AG08395 (cell line): ENCODE results near the gene EPPIN.

Source experiments
- DNase-seq: peaks from one replicate; pipeline ENCODE4 v3.0.0; 2012; ENCODE audit warnings: mixed read lengths, low spot score

The EPPIN gene

GRCh38 chr20:45538209-45538799 lies 8.9 kb downstream of the EPPIN start:
- DNase-seq, result no peak

- no peak for DNase-seq
Measured at GRCh38 chr20:45527294-45527693, 19.9 kb downstream of the EPPIN start.

- DNase-seq, result no peak
Measured at GRCh38 chr20:45523821-45524220, 23.4 kb downstream of the EPPIN start.

GRCh38 chr20:45518282-45518681 lies 28.9 kb downstream of the EPPIN start:
- no peak for DNase-seq

- no peak for DNase-seq
Measured at GRCh38 chr20:45515147-45515913, 31.9 kb downstream of the EPPIN start, which contains the start of gene SPINT3. TSS of gene SPINT3 (minus strand) at chr20:45515622. CDS start at chr20:45515608, 14 bp downstream.

- DNase-seq, result no peak
Measured at GRCh38 chr20:45510242-45510862, 36.8 kb downstream of the EPPIN start.

- DNase-seq, result no peak
Measured at GRCh38 chr20:45509091-45509490, 38.1 kb downstream of the EPPIN start.

GRCh38 chr20:45508068-45508886 lies 38.9 kb downstream of the EPPIN start:
- DNase-seq, result no peak

GRCh38 chr20:45507011-45507820 lies 40.0 kb downstream of the EPPIN start:
- DNase-seq, result no peak

GRCh38 chr20:45506398-45506797 lies 40.8 kb downstream of the EPPIN start:
- no peak for DNase-seq

GRCh38 chr20:45503403-45503802 lies 43.8 kb downstream of the EPPIN start:
- DNase-seq, result no peak

GRCh38 chr20:45502561-45502960 lies 44.6 kb downstream of the EPPIN start:
- DNase-seq, result no peak

GRCh38 chr20:45501600-45501999 lies 45.6 kb downstream of the EPPIN start:
- no peak for DNase-seq

GRCh38 chr20:45500022-45500421 lies 47.2 kb downstream of the EPPIN start:
- no peak for DNase-seq

- DNase-seq, result no peak
Measured at GRCh38 chr20:45497971-45498494, 49.2 kb downstream of the EPPIN start.

- no peak for DNase-seq
Measured at GRCh38 chr20:45496166-45496565, 51.0 kb downstream of the EPPIN start.

- DNase-seq, result no peak
Measured at GRCh38 chr20:45495501-45495941, 51.7 kb downstream of the EPPIN start.
